ENCODE measurements around the gene ADGRA1. TPM values are rescaled to one million over a fixed set of nuclear protein-coding genes. Genes with fewer than 3 reads are reported as not detected.

ADGRA1 gene
- total RNA-seq, 5 donors from 2014 or later (not counting 1 experiment from before 2014, with no cell fraction given), result not detected

- H3K4me3 Mint-ChIP-seq, result peak overlapping the region in 1 of 3 donors; percentile 24
- no peaks in the 10 kb centered on the region for H3K9me3 ChIP-seq
- peaks cover 0 to 13% of the 10 kb centered on the region in 2 experiments for H3K4me1 ChIP-seq (ENCODE audit: control insufficient read depth in 1 of 2, extremely low read depth in 1 of 2, insufficient read depth in 2 of 2, low read length in 2 of 2)
These were observed 28.2 kb upstream of the ADGRA1 start for GRCh38 chr10:133059571-133059970.

GRCh38 chr10:133060022-133060421 lies 27.7 kb upstream of the ADGRA1 start:
- Histone ChIP-seq H3K4me1 (ENCODE audit: control insufficient read depth in 1 of 2, extremely low read depth in 1 of 2, insufficient read depth in 2 of 2, low read length in 2 of 2) (peaks cover 0 to 13% of the 10 kb centered on the region in 2 experiments), H3K4me3 (ENCODE audit: control insufficient read depth in 1 of 2, extremely low read depth in 1 of 2, low read length in 1 of 2) (no peak overlapping the region), H3K27me3 (replicated peaks in 1 of 2; ENCODE audit: control insufficient read depth in 2 of 2, extremely low read depth in 1 of 2, insufficient read depth in 2 of 2, low read length in 1 of 2) (peaks cover 0 to 36% of the 10 kb centered on the region in 2 experiments), H3K27ac (ENCODE audit: low read length) (no peak overlapping the region), H3K9me3 (no peaks in the 10 kb centered on the region), H3K36me3 (ENCODE audit: control insufficient read depth in 2 of 2, extremely low read depth in 1 of 2, insufficient read depth in 1 of 2, low read length in 1 of 2) (no peaks in the 10 kb centered on the region)
- 90% methylated on average over 16 of the region's 18 CpGs for WGBS (ENCODE audit: insufficient coverage)
- no peaks in the 10 kb centered on the region for H3K36me3 Mint-ChIP-seq
- CTCF ChIA-PET, result no interaction called here
- no peaks in the 10 kb centered on the region for H3K9me3 Mint-ChIP-seq
- peaks cover 10 to 17% (median 14%) of the 10 kb centered on the region in 3 donors for H3K4me1 Mint-ChIP-seq
- no peak for ATAC-seq (replicated peaks in 1 of 4)
- H3K27me3 Mint-ChIP-seq, result peaks cover 0 to 5% of the 10 kb centered on the region in 2 donors
- POLR2A ChIA-PET, result no interaction called here
- no peak overlapping the region for H3K4me3 Mint-ChIP-seq
- no peak overlapping the region for H3K27ac Mint-ChIP-seq
- no peak for DNase-seq

More at GRCh38 chr10:133059571-133059970, 28.2 kb upstream of the ADGRA1 start:
- Mint-ChIP-seq H3K27me3 (peaks cover 0 to 5% of the 10 kb centered on the region in 2 donors), H3K4me1 (peaks cover 10 to 17% (median 14%) of the 10 kb centered on the region in 3 donors), H3K36me3 (no peaks in the 10 kb centered on the region), H3K27ac (no peak overlapping the region), H3K9me3 (no peaks in the 10 kb centered on the region)
- Histone ChIP-seq H3K27me3 (replicated peaks in 1 of 2; ENCODE audit: control insufficient read depth in 2 of 2, extremely low read depth in 1 of 2, insufficient read depth in 2 of 2, low read length in 1 of 2) (peaks cover 0 to 40% of the 10 kb centered on the region in 2 experiments), H3K4me3 (ENCODE audit: control insufficient read depth in 1 of 2, extremely low read depth in 1 of 2, low read length in 1 of 2) (no peak overlapping the region), H3K36me3 (ENCODE audit: control insufficient read depth in 2 of 2, extremely low read depth in 1 of 2, insufficient read depth in 1 of 2, low read length in 1 of 2) (no peaks in the 10 kb centered on the region), H3K27ac (ENCODE audit: low read length) (no peak overlapping the region)
- ChIA-PET POLR2A (no interaction called here), CTCF (no interaction called here)
- WGBS (ENCODE audit: insufficient coverage), result 67% methylated on average over 5 of the region's 9 CpGs
- ATAC-seq (replicated peaks in 1 of 4) (no peak), DNase-seq (no peak)

DNA sequence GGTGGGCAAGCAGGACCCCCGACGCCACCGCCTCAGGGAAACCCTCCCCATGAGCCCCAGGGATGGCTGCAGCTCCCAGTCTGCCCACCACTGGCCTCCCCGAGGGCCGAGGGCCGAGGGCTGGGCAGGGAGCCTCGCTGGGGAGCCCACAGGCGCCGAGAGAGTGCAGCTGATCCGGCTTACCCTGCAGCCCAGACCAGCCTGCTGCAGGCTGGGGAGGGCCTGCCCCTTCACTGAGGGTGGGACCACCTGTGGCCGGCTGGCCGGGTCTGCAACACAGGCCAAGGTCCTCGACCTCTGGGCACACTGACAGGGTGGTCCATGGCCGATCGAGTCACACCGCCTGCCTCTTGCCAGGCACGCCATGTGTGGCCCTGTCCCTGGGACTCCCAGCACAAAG lies 27.3 kb upstream of the ADGRA1 start:
- WGBS (ENCODE audit: insufficient coverage), result 82% methylated on average over 17 of the region's 17 CpGs
- ChIA-PET CTCF (no interaction called here), POLR2A (no interaction called here)
- Mint-ChIP-seq H3K27me3 (peaks cover 0 to 4% of the 10 kb centered on the region in 2 donors), H3K4me3 (no peak overlapping the region), H3K9me3 (no peaks in the 10 kb centered on the region), H3K27ac (no peak overlapping the region), H3K36me3 (no peaks in the 10 kb centered on the region), H3K4me1 (peaks cover 10 to 17% (median 14%) of the 10 kb centered on the region in 3 donors)
- Histone ChIP-seq H3K36me3 (ENCODE audit: control insufficient read depth in 2 of 2, extremely low read depth in 1 of 2, insufficient read depth in 1 of 2, low read length in 1 of 2) (no peaks in the 10 kb centered on the region), H3K4me3 (ENCODE audit: control insufficient read depth in 1 of 2, extremely low read depth in 1 of 2, low read length in 1 of 2) (no peak overlapping the region), H3K9me3 (no peaks in the 10 kb centered on the region), H3K4me1 (ENCODE audit: control insufficient read depth in 1 of 2, extremely low read depth in 1 of 2, insufficient read depth in 2 of 2, low read length in 2 of 2) (peaks cover 0 to 13% of the 10 kb centered on the region in 2 experiments), H3K27me3 (replicated peaks in 1 of 2; ENCODE audit: control insufficient read depth in 2 of 2, extremely low read depth in 1 of 2, insufficient read depth in 2 of 2, low read length in 1 of 2) (peaks cover 0 to 36% of the 10 kb centered on the region in 2 experiments), H3K27ac (ENCODE audit: low read length) (no peak overlapping the region)
- DNase-seq, result no peak
- ATAC-seq (replicated peaks in 1 of 4), result no peak

GRCh38 chr10:133060881-133061280 lies 26.8 kb upstream of the ADGRA1 start:
- no peak for ATAC-seq (replicated peaks in 1 of 4)
- CTCF ChIA-PET, result no interaction called here

GRCh38 chr10:133061296-133062038 lies 26.3 kb upstream of the ADGRA1 start:
- H3K9me3 Mint-ChIP-seq, result no peaks in the 10 kb centered on the region
- H3K36me3 Mint-ChIP-seq, result no peaks in the 10 kb centered on the region
- DNase-seq, result no peak
- 70% methylated on average over 16 of the region's 23 CpGs for WGBS (ENCODE audit: insufficient coverage)
- no peak overlapping the region for H3K27ac ChIP-seq (ENCODE audit: low read length)
- H3K27me3 ChIP-seq (replicated peaks in 1 of 2; ENCODE audit: control insufficient read depth in 2 of 2, extremely low read depth in 1 of 2, insufficient read depth in 2 of 2, low read length in 1 of 2), result peaks cover 0 to 33% of the 10 kb centered on the region in 2 experiments
- no peak overlapping the region for H3K27ac Mint-ChIP-seq
- CTCF ChIA-PET, result no interaction called here
- POLR2A ChIA-PET, result no interaction called here
- peaks cover 0 to 13% of the 10 kb centered on the region in 2 experiments for H3K4me1 ChIP-seq (ENCODE audit: control insufficient read depth in 1 of 2, extremely low read depth in 1 of 2, insufficient read depth in 2 of 2, low read length in 2 of 2)
- H3K4me1 Mint-ChIP-seq, result peaks cover 10 to 17% (median 14%) of the 10 kb centered on the region in 3 donors
- no peaks in the 10 kb centered on the region for H3K36me3 ChIP-seq (ENCODE audit: control insufficient read depth in 2 of 2, extremely low read depth in 1 of 2, insufficient read depth in 1 of 2, low read length in 1 of 2)
- H3K9me3 ChIP-seq, result no peaks in the 10 kb centered on the region
- H3K4me3 Mint-ChIP-seq, result no peak overlapping the region
- H3K27me3 Mint-ChIP-seq, result peaks cover 0 to 2% of the 10 kb centered on the region in 2 donors
- H3K4me3 ChIP-seq (ENCODE audit: control insufficient read depth in 1 of 2, extremely low read depth in 1 of 2, low read length in 1 of 2), result no peak overlapping the region
- ATAC-seq (replicated peaks in 1 of 4), result no peak

More at GRCh38 chr10:133060881-133061280, 26.8 kb upstream of the ADGRA1 start:
- no peak overlapping the region for H3K4me3 ChIP-seq (ENCODE audit: control insufficient read depth in 1 of 2, extremely low read depth in 1 of 2, low read length in 1 of 2)
- H3K9me3 ChIP-seq, result no peaks in the 10 kb centered on the region
- no peaks in the 10 kb centered on the region for H3K36me3 ChIP-seq (ENCODE audit: control insufficient read depth in 2 of 2, extremely low read depth in 1 of 2, insufficient read depth in 1 of 2, low read length in 1 of 2)
- no peaks in the 10 kb centered on the region for H3K36me3 Mint-ChIP-seq
- WGBS (ENCODE audit: insufficient coverage), result 73% methylated on average over 10 of the region's 12 CpGs
- POLR2A ChIA-PET, result no interaction called here
- H3K9me3 Mint-ChIP-seq, result no peaks in the 10 kb centered on the region
- H3K27ac Mint-ChIP-seq, result no peak overlapping the region
- H3K4me1 ChIP-seq (ENCODE audit: control insufficient read depth in 1 of 2, extremely low read depth in 1 of 2, insufficient read depth in 2 of 2, low read length in 2 of 2), result peaks cover 0 to 13% of the 10 kb centered on the region in 2 experiments
- H3K27ac ChIP-seq (ENCODE audit: low read length), result no peak overlapping the region
- peaks cover 10 to 17% (median 14%) of the 10 kb centered on the region in 3 donors for H3K4me1 Mint-ChIP-seq
- no peak for DNase-seq
- H3K27me3 Mint-ChIP-seq, result peaks cover 0 to 3% of the 10 kb centered on the region in 2 donors
- peaks cover 0 to 33% of the 10 kb centered on the region in 2 experiments for H3K27me3 ChIP-seq (replicated peaks in 1 of 2; ENCODE audit: control insufficient read depth in 2 of 2, extremely low read depth in 1 of 2, insufficient read depth in 2 of 2, low read length in 1 of 2)
- no peak overlapping the region for H3K4me3 Mint-ChIP-seq

DNA sequence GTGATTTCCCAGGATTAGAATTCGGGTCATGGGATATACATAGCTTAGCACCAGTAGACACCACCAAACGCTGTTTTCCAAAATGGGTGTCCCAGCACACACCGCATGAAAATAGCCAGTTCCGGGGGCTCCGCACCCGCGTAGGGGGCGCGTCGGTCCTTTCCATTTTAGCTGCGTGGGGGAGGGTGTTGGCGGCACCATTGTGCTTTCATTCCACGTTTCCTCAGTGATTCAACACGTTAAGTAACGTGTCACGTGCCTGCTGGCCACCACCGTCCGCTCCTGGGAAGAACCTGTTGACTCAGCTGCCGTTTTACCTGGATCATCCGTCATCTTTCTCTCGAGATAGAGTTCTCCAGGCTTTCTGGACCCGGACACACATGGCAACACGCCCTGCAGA lies 25.6 kb upstream of the ADGRA1 start:
- Histone ChIP-seq H3K36me3 (ENCODE audit: control insufficient read depth in 2 of 2, extremely low read depth in 1 of 2, insufficient read depth in 1 of 2, low read length in 1 of 2) (no peaks in the 10 kb centered on the region), H3K27me3 (replicated peaks in 1 of 2; ENCODE audit: control insufficient read depth in 2 of 2, extremely low read depth in 1 of 2, insufficient read depth in 2 of 2, low read length in 1 of 2) (peaks cover 0 to 33% of the 10 kb centered on the region in 2 experiments), H3K4me3 (ENCODE audit: control insufficient read depth in 1 of 2, extremely low read depth in 1 of 2, low read length in 1 of 2) (no peak overlapping the region), H3K9me3 (no peaks in the 10 kb centered on the region), H3K27ac (ENCODE audit: low read length) (no peak overlapping the region), H3K4me1 (ENCODE audit: control insufficient read depth in 1 of 2, extremely low read depth in 1 of 2, insufficient read depth in 2 of 2, low read length in 2 of 2) (peaks cover 0 to 13% of the 10 kb centered on the region in 2 experiments)
- DNase-seq (no peak), ATAC-seq (replicated peaks in 1 of 4) (no peak)
- no peak overlapping the region for H3K27ac Mint-ChIP-seq
- no peaks in the 10 kb centered on the region for H3K27me3 Mint-ChIP-seq
- ChIA-PET CTCF (no interaction called here), POLR2A (no interaction called here)
- H3K36me3 Mint-ChIP-seq, result no peaks in the 10 kb centered on the region
- no peak overlapping the region for H3K4me3 Mint-ChIP-seq
- WGBS (ENCODE audit: insufficient coverage), result 89% methylated on average over 23 of the region's 23 CpGs
- peaks cover 10 to 15% (median 14%) of the 10 kb centered on the region in 3 donors for H3K4me1 Mint-ChIP-seq
- no peaks in the 10 kb centered on the region for H3K9me3 Mint-ChIP-seq
